Measurements from ENCODE around the gene CDCA4.

Gene CDCA4

GRCh38 chr14:104985675-104986486 lies 35.0 kb downstream of the CDCA4 start, which contains the start of gene CLBA1:
TSS of gene CLBA1 (plus strand) at chr14:104985788. CDS start at chr14:104986432, 644 bp downstream.
- peak; percentile 76 for DNase-seq

- DNase-seq, result no peak
Measured at GRCh38 chr14:104984056-104984894, 36.6 kb downstream of the CDCA4 start.

- DNase-seq, result no peak
Measured at GRCh38 chr14:104983231-104983721, 37.6 kb downstream of the CDCA4 start.

GRCh38 chr14:104982548-104983230 lies 38.2 kb downstream of the CDCA4 start:
- DNase-seq, result no peak

GRCh38 chr14:104981699-104982541 lies 39.0 kb downstream of the CDCA4 start:
- no peak for DNase-seq

- DNase-seq, result no peak
Measured at GRCh38 chr14:104980611-104981531, 40.0 kb downstream of the CDCA4 start.

GRCh38 chr14:104979758-104980610 lies 40.9 kb downstream of the CDCA4 start:
- peak; percentile 21 for DNase-seq

- no peak for DNase-seq
Measured at GRCh38 chr14:104978746-104979691, 41.9 kb downstream of the CDCA4 start.

GRCh38 chr14:104977681-104978653 lies 42.9 kb downstream of the CDCA4 start, which contains the start of gene AHNAK2:
TSS of gene AHNAK2 (minus strand) at chr14:104978374. CDS start at chr14:104978237, 137 bp downstream.
- peak; percentile 66 for DNase-seq

- no peak for DNase-seq
Measured at GRCh38 chr14:104977008-104977680, 43.7 kb downstream of the CDCA4 start.

- DNase-seq, result peak; percentile 90
Measured at GRCh38 chr14:104976198-104977007, 44.5 kb downstream of the CDCA4 start.

- DNase-seq, result no peak
Measured at GRCh38 chr14:104975481-104976197, 45.2 kb downstream of the CDCA4 start.

GRCh38 chr14:104974665-104975390 lies 46.1 kb downstream of the CDCA4 start:
- DNase-seq, result no peak

- no peak for DNase-seq
Measured at GRCh38 chr14:104974146-104974541, 46.7 kb downstream of the CDCA4 start.
